ENCODE results near the gene FAM89A.

FAM89A gene

GRCh38 chr1:231040019-231040799, at the start of gene FAM89A:
TSS of gene FAM89A (minus strand) at chr1:231040254. CDS start at chr1:231040211, 43 bp downstream.
- DNase-seq (ENCODE audit: low read depth, low spot score), result peak; percentile 35

DNA sequence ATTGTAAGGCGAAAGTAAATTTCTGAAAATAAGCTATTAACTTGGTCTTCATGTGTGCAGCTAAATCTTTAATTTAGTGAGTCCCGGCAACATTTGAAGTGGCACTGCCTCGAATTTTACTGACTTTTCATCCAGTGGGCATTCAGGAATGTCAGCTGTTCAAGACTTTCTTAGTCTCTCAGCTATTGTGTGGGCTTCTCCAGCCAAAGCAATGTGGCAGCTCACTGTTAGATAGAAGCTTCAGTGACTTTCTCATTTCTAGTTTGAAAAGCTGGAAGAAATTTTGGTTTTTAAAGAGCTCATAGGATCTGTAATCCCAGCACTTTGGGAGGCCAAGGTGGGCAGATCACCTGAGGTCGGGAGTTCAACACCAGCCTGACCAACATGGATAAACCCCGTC, 44.3 kb upstream of the FAM89A start:
- DNase-seq (ENCODE audit: low read depth, low spot score), result no peak

GRCh38 chr1:231079163-231079562, 39.1 kb upstream of the FAM89A start:
- DNase-seq (ENCODE audit: low read depth, low spot score), result no peak

GRCh38 chr1:231078250-231078649, 38.2 kb upstream of the FAM89A start:
- DNase-seq (ENCODE audit: low read depth, low spot score), result no peak

DNA sequence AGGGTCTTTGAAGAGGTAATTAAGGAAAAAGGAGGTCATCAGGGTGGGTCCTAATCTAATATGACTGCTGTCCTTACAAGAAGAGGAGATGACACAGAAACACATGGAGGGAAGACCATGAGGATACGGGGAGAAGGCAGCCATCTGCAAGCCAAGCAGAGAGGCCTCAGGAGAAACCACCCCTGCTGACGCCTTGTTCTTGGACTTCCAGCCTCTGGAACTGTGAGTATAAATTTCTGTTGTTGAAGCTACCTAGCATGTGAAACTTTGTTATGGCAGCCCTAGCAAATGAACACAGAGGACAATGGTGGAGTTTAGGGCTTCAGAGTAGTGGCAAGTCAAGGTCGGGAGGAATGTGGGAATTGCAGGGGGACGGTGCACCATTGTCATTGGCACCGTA, 36.7 kb upstream of the FAM89A start:
- DNase-seq (ENCODE audit: low read depth, low spot score), result no peak

DNA sequence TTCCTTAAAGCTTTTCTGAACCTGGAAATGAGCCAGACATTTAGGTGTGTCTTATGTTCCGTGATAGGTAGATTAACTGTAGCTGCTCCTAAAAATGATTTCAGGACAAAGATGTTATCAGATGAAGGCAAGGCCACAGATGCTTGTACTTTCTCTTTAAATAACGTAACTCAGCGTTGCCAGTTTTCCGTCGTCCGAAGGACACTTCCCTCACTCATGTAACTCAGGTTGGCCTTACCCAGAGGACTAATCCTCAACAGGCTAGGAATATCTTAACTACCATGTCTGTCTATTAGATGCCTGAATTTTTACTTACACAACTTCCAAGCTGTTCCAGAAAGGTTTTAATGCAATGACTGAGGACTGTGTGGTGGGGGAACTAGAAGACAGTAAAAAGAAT, 35.4 kb upstream of the FAM89A start:
- DNase-seq (ENCODE audit: low read depth, low spot score), result no peak

GRCh38 chr1:231075020-231075419, 35.0 kb upstream of the FAM89A start:
- no peak for DNase-seq (ENCODE audit: low read depth, low spot score)

GRCh38 chr1:231074046-231074445, 34.0 kb upstream of the FAM89A start:
- no peak for DNase-seq (ENCODE audit: low read depth, low spot score)

DNA sequence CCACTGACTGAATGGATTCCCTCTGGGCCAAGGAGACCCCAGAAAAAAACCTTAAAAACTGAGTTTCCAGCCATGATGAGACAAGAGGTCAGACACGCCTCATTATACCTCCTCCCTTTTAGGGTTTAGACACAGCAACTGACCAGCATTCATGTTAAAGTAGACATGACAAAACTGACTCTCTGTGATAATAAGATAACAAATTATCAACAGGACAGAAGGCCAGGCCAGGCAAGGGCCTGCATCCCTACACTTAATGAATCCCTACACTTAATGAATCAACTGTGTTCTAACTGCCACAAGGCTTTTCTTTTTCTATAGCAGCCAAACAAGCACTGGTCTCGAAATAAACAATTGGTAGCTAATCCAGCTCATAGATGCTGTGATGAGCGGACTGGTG, 33.3 kb upstream of the FAM89A start:
- no peak for DNase-seq (ENCODE audit: low read depth, low spot score)

- DNase-seq (ENCODE audit: low read depth, low spot score), result no peak
Measured at GRCh38 chr1:231072502-231073094, 32.5 kb upstream of the FAM89A start.

DNA sequence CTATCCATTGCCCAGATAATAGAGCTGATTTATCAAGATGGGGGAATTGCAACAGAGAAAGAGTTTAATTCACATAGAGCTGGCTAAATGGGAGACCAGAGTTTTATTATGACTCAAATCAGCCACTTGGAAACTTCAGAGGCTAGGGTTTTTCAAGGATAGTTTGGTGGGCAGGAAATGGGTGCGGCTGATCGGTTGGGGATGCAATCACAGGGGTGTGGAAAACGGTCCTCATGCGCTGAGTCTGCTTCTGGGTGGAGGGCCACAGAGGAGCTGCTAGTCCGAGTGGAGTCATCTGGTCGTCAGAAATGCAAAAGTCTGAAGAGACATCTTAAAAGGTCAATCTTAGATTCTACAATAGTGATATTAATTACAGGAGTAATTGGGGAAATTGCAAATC, 32.0 kb upstream of the FAM89A start:
- DNase-seq (ENCODE audit: low read depth, low spot score), result no peak

- no peak for DNase-seq (ENCODE audit: low read depth, low spot score)
Measured at GRCh38 chr1:231070758-231071444, 30.8 kb upstream of the FAM89A start.

DNA sequence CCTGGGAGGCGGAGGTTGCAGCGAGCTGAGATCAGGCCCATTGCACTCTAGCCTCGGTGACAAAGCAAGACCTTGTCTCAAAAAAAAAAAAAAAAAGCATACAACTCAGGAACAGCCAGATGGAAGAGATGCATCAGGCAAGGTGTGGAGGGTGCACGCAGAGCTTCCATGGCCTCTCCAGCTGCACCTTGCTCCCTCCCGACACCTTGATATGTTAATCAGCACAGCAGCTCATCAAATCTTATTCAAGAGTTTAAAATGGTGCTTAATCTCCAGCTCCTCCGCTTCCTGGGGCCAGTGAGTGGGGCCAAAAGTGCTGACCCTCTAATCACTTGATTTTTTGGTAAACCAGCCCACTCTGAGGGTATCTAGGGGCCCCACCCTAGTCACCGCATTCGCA, 29.3 kb upstream of the FAM89A start:
- DNase-seq (ENCODE audit: low read depth, low spot score), result no peak

DNA sequence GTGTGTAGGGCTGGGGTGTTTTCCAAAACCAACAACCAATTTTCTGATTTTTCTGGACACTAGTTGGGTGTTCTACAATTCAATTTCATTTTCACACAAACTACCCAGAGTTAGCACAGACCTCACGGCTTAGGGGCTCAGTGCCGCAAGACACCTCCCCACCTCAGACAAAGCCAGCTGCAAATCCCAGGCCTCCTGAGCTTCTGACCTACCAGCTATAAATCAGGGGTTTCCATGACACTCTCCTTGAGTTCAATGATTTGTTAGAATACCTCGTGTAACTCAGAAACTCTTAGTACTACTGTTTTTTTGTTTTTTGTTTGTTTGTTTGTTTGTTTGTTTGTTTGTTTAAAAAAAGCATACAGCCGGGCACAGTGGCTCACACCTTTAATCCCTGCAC, 28.7 kb upstream of the FAM89A start:
- DNase-seq (ENCODE audit: low read depth, low spot score), result no peak

- no peak for DNase-seq (ENCODE audit: low read depth, low spot score)
Measured at GRCh38 chr1:231065510-231066241, 25.6 kb upstream of the FAM89A start.

DNA sequence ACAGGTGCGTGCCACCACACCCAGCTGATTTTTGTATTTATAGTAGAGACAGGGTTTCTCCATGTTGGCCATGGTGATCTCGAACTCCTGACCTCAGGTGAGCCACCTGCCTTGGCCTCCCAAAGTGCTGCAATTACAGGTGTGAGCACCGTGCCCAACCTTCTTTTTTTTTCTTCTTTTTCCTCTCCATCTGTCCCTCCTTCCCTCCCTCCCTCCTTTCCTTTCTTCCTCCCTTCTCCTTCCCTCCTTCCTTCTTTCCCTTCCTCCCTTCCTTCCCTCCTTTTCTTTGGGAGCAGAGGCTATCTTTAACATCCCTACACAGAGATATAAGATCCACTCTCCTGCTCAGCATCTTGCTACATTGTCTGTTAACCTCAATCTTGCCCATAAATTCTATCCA, 24.4 kb upstream of the FAM89A start:
- no peak for DNase-seq (ENCODE audit: low read depth, low spot score)

DNA sequence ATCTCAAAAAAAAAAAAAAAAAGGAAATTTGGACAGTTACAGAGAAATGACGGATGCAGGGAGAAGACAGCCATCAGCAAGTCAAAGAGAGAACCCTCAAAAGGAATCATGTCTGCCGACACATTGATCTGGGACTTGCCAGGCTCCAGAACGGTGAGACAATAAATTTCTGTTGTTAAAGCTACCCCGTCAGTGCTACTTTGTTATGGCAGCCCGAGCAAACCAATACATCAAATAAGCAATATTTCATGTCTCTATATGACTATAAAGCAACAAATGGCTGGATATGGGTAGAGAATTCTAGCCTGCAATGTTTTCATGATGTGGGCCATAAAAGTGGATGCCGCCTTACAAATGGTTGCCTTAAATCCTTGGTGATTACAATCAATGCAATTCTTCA, 23.3 kb upstream of the FAM89A start:
- DNase-seq (ENCODE audit: low read depth, low spot score), result no peak

GRCh38 chr1:231062500-231063270, 22.6 kb upstream of the FAM89A start:
- DNase-seq (ENCODE audit: low read depth, low spot score), result peak; percentile 33

DNA sequence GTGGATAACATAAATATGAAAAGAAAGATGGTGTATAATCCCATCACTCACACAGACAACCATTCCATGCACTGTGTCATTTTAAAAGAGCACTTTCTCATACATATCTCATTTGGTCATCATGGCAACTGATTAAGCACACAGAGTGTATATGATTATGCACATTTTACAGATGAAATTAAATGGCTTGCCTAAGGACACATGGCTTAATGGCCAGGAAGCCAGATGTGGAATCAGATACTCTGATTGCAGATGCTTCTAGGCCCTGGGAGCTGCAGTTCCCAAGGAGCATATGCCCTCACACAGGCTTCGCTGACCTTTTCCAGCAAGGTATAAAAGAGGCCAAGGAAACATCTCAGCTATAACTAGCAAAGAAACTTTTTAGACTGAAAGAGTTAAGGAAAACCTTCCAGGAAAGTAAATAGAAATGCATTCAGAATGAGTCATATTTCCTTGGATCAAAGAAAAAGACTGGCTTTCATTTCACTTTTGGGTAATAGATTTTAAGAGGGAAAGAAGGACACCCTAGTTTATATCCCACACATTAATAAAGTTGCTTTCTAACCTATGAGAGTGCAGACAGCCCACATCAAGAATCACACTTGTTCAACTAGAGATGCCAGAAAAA, 19.6 kb upstream of the FAM89A start:
- no peak for DNase-seq (ENCODE audit: low read depth, low spot score)

DNA sequence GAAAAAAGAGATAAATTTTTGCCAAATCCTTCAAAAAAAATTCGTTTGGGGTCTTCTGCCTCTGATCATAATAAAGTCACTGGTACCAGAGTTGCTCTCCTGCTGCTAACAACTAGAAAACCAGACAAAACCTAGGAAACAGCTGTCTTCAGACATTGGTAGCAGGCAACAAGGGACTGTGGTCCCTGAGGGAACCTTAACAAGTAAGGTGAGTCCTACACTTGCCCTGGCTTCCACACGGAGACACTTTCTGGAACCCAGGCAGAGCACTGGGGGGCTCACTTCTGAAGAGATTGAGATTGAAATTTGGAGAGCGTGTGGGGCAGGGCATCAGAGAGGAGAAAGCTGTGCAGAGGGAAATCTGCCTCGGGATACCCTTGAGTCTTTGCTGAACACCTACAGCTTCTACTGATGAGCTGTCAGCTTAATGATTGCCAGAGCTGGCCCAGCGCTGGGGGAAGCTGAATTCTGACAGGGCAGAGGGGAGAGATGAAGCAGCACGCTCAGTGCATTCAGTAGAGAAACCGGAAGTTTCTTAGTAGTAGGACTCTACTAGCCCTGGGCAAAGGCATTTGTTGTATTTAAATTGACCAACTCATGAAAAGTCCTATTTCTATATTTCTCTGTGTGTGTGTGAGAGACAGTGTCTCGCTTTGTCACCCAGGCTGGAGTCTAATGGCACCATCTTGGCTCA, 18.5 kb upstream of the FAM89A start:
- DNase-seq (ENCODE audit: low read depth, low spot score), result no peak
